H1 (cell line): Measurements from ENCODE around the gene HDAC9. TPM values are rescaled to one million over a fixed set of nuclear protein-coding genes. Genes with fewer than 3 reads are reported as not detected.

Experiments
- CTCF ChIA-PET: fragments of 300-600 bp; sonication (Branson Sonifier 250); formaldehyde crosslinking; loops from one replicate; lab custom pipeline; 2021; ENCODE audit not compliant: partially characterized antibody; lab: Charles Lee
- POLR2A ChIA-PET: fragments of 300-600 bp; sonication (Branson Sonifier 250); formaldehyde crosslinking; loops from one replicate; lab custom pipeline; 2021; ENCODE audit warnings: inconsistent platforms; ENCODE audit not compliant: partially characterized antibody; lab: Charles Lee
- DNase-seq, 2 experiments: peaks; one replicate each; pipeline versions ENCODE4 v3.0.0 to v3.0.0-alpha.2; 2010 to 2022; ENCODE audit warnings: low spot score in 2 of 2, low read depth in 1 of 2, mixed read lengths in 1 of 2
- FAIRE-seq: peaks from 2 replicates; lab custom pipeline; 2011; peaks lifted over from hg19 to GRCh38; lab: Jason Lieb, UNC
- H2AFZ ChIP-seq: 2 replicates; pipeline ENCODE4 v1.8.1; 2012; ENCODE audit warnings: low read length, inconsistent platforms
- H2AK5ac ChIP-seq: 2 replicates; pipeline ENCODE4 v1.6.1; 2013; ENCODE audit warnings: low read depth, low read length
- H2BK120ac ChIP-seq: replicated peaks from 2 replicates; pipeline ENCODE3; 2013; ENCODE audit warnings: low read depth, low read length, inconsistent platforms
- H2BK12ac ChIP-seq: 2 replicates; pipeline ENCODE4 v1.6.1; 2013; ENCODE audit warnings: low read depth, low read length
- H2BK15ac ChIP-seq: 2 replicates; pipeline ENCODE4 v1.6.1; 2013; ENCODE audit warnings: low read length
- H2BK20ac ChIP-seq: 2 replicates; pipeline ENCODE4 v1.6.1; 2013; ENCODE audit warnings: low read length
- H2BK5ac ChIP-seq: 2 replicates; pipeline ENCODE4 v1.6.1; 2013; ENCODE audit warnings: low read depth, low read length
- H3K14ac ChIP-seq: 2 replicates; pipeline ENCODE4 v1.6.1; 2013; ENCODE audit warnings: inconsistent platforms; ENCODE audit not compliant: insufficient read length
- H3K18ac ChIP-seq: 2 replicates; pipeline ENCODE4 v1.6.1; 2013; ENCODE audit warnings: low read length; ENCODE audit errors: extremely low read depth
- H3K23ac ChIP-seq: 2 replicates; pipeline ENCODE4 v1.6.1; 2013; ENCODE audit warnings: inconsistent platforms; ENCODE audit not compliant: insufficient read length
- H3K23me2 ChIP-seq: 2 replicates; pipeline ENCODE4 v1.6.1; 2013; ENCODE audit warnings: low read depth, low read length
- H3K27ac ChIP-seq: 2 replicates; pipeline ENCODE4 v1.6.1; 2011; ENCODE audit warnings: low read depth, low read length, inconsistent platforms
- H3K27me3 ChIP-seq, 4 experiments: replicated peaks in 1 of 4; 1 replicate in 1 of 4; 2 replicates in 3 of 4; pipeline versions ENCODE4 v1.6.1 to v1.8.1; 2011 to 2013; ENCODE audit warnings: low read length in 3 of 4, mild to moderate bottlenecking in 3 of 4, inconsistent platforms in 2 of 4, mixed read lengths in 2 of 4, moderate library complexity in 1 of 4; ENCODE audit not compliant: control insufficient read depth in 3 of 4, insufficient read depth in 3 of 4; ENCODE audit errors: extremely low read depth in 1 of 4
- H3K36me3 ChIP-seq, 4 experiments: 2 replicates each; pipeline versions ENCODE4 v1.6.1 to v1.8.1; 2011 to 2013; ENCODE audit warnings: mild to moderate bottlenecking in 4 of 4, low read length in 3 of 4, moderate library complexity in 2 of 4, control low read depth in 1 of 4, inconsistent platforms in 1 of 4; ENCODE audit not compliant: insufficient read depth in 4 of 4, control insufficient read depth in 2 of 4
- H3K4ac ChIP-seq: replicated peaks from 2 replicates; pipeline ENCODE3; 2013; ENCODE audit warnings: low read length, low read depth, mixed read lengths, inconsistent platforms; ENCODE audit not compliant: insufficient read length
- H3K4me1 ChIP-seq, 4 experiments: replicated peaks in 1 of 4; 1 replicate in 1 of 4; 2 replicates in 3 of 4; pipeline versions ENCODE4 v1.6.1 to v1.8.1; 2011 to 2013; ENCODE audit warnings: low read length in 3 of 4, inconsistent platforms in 2 of 4, mixed read lengths in 1 of 4; ENCODE audit not compliant: insufficient read depth in 4 of 4, control insufficient read depth in 3 of 4
- H3K4me2 ChIP-seq, 2 experiments: 2 replicates each; pipeline versions ENCODE4 v1.6.1 to v1.8.1; 2011 to 2013; ENCODE audit warnings: low read depth in 2 of 2, low read length in 2 of 2, control low read depth in 1 of 2, inconsistent platforms in 1 of 2, mild to moderate bottlenecking in 1 of 2; ENCODE audit not compliant: insufficient read depth in 1 of 2
- H3K4me3 ChIP-seq, 4 experiments: fragments of 200-600, 300-600 bp in 1 of 4; sonication (generic), shearing (Covaris generic), sonication (Bioruptor Twin) in 1 of 4; 2 replicates each; pipeline versions ENCODE4 v1.5.1 to v1.8.1; 2011 to 2016; ENCODE audit warnings: low read length in 4 of 4, low read depth in 3 of 4, control low read depth in 2 of 4, inconsistent platforms in 2 of 4, mild to moderate bottlenecking in 2 of 4, mixed read lengths in 1 of 4, moderate library complexity in 1 of 4; ENCODE audit not compliant: insufficient read depth in 2 of 4; ENCODE audit errors: extremely low read depth in 1 of 4
- H3K56ac ChIP-seq: replicated peaks from 2 replicates; pipeline ENCODE3; 2013; ENCODE audit warnings: low read depth, mild to moderate bottlenecking, mixed read lengths, low read length, inconsistent platforms; ENCODE audit not compliant: insufficient read length
- H3K79me1 ChIP-seq: 2 replicates; pipeline ENCODE4 v1.6.1; 2013; ENCODE audit warnings: low read depth, low read length, control low read depth
- H3K79me2 ChIP-seq, 2 experiments: 2 replicates each; pipeline versions ENCODE4 v1.6.1 to v1.8.1; 2012 to 2013; ENCODE audit warnings: low read length in 2 of 2, mild to moderate bottlenecking in 2 of 2, inconsistent platforms in 1 of 2; ENCODE audit not compliant: insufficient read depth in 2 of 2, control insufficient read depth in 1 of 2
- H3K9ac ChIP-seq, 4 experiments: replicated peaks in 1 of 4; 1 replicate in 1 of 4; 2 replicates in 3 of 4; pipeline versions ENCODE4 v1.6.1 to v1.8.1; 2011 to 2013; ENCODE audit warnings: low read depth in 3 of 4, low read length in 3 of 4, control low read depth in 2 of 4, mild to moderate bottlenecking in 2 of 4, moderate library complexity in 2 of 4, inconsistent platforms in 1 of 4; ENCODE audit errors: extremely low read depth in 1 of 4
- H3K9me3 ChIP-seq, 2 experiments: 2 replicates each; pipeline versions ENCODE4 v1.6.1 to v1.8.1; 2012 to 2013; ENCODE audit warnings: mild to moderate bottlenecking in 2 of 2, moderate library complexity in 2 of 2, control low read depth in 1 of 2, inconsistent platforms in 1 of 2, low read depth in 1 of 2, low read length in 1 of 2, mixed read lengths in 1 of 2; ENCODE audit not compliant: insufficient read depth in 2 of 2
- H4K20me1 ChIP-seq, 2 experiments: replicated peaks in 1 of 2; 2 replicates each; pipeline versions ENCODE3 to v1.8.1; 2011 to 2013; ENCODE audit warnings: inconsistent platforms in 2 of 2, low read length in 2 of 2, mild to moderate bottlenecking in 1 of 2; ENCODE audit not compliant: insufficient read depth in 2 of 2, control insufficient read depth in 1 of 2
- H4K5ac ChIP-seq: 2 replicates; pipeline ENCODE4 v1.6.1; 2013; ENCODE audit warnings: low read length, low read depth, mixed read lengths, inconsistent platforms; ENCODE audit not compliant: insufficient read length
- H4K8ac ChIP-seq: 2 replicates; pipeline ENCODE4 v1.8.0; 2013; ENCODE audit warnings: mild to moderate bottlenecking, moderate library complexity, low read length, inconsistent platforms; ENCODE audit not compliant: insufficient read depth; ENCODE audit errors: extremely low read depth
- H4K91ac ChIP-seq: replicated peaks from 2 replicates; pipeline ENCODE3; 2013; ENCODE audit warnings: low read length, mixed read lengths, inconsistent platforms; ENCODE audit not compliant: insufficient read length
- EZH2 ChIP-seq: fragments of 200-600 bp; sonication (generic); IDR thresholded peaks from 2 replicates; pipeline ENCODE4 v1.7.1; 2012; ENCODE audit warnings: low read depth, mild to moderate bottlenecking, moderate library complexity, low read length, inconsistent platforms; ENCODE audit not compliant: severe bottlenecking
- NANOG ChIP-seq: IDR thresholded peaks from 2 replicates; pipeline ENCODE4 v1.6.1; 2011; ENCODE audit warnings: low read length, low read depth, mild to moderate bottlenecking, inconsistent platforms; ENCODE audit not compliant: insufficient read depth, poor library complexity, severe bottlenecking
- POLR2AphosphoS5 ChIP-seq: IDR thresholded peaks from 2 replicates; pipeline ENCODE4 v1.6.1; 2011; ENCODE audit warnings: low read depth, low read length
- SIRT6 ChIP-seq: IDR thresholded peaks from one replicate; pipeline ENCODE4 v1.7.1; 2012; ENCODE audit warnings: low read length, inconsistent platforms
- TAF7 ChIP-seq: optimal IDR thresholded peaks from 2 replicates; pipeline ENCODE3; 2011; ENCODE audit warnings: low read depth, mild to moderate bottlenecking, inconsistent platforms, low read length, moderate library complexity, borderline replicate concordance
- WGBS, 2 experiments: shearing (Covaris generic) in 1 of 2; methylation state at CpG; one replicate each; pipeline versions ENCODE4 v1.1.6 to v1.1.7; 2013 to 2015; ENCODE audit warnings: low lambda C conversion rate in 2 of 2, mixed read lengths in 2 of 2, inconsistent platforms in 1 of 2, low coverage in 1 of 2, missing lambda C conversion rate in 1 of 2; ENCODE audit not compliant: insufficient replicate concordance in 2 of 2, insufficient coverage in 1 of 2, insufficient read length in 1 of 2; ENCODE audit errors: extremely low coverage in 1 of 2, missing lambda C conversion rate in 1 of 2; 5-methylcytosine and 5-hydroxymethylcytosine counted together
- polyA plus RNA-seq, 7 experiments: library from polyadenylated mRNA; depleted of rRNA in 3 of 7; stranded (reverse) in 5 of 7; unstranded in 2 of 7; fragments of >200 nt in 5 of 7; fragments of 200-250 nt in 2 of 7; gene quantifications; 1 replicate in 5 of 7; 2 replicates in 1 of 7; 4 replicates in 1 of 7; pipeline versions ENCODE4 v1.2.1 to v1.2.3, GENCODE V29; 2011 to 2013; ENCODE audit warnings: missing spikeins in 2 of 7, mixed read lengths in 2 of 7
- total RNA-seq: library from RNA; stranded (reverse); fragmentation: NEBNext Ultra II Directional; extraction: Animal tissue kit (Norgen Biotek cat#: 25700); gene quantifications from 2 replicates; pipeline ENCODE4 v1.2.1, GENCODE V29; 2021

The HDAC9 gene
- total and polyA plus RNA-seq, 2 of the 8 experiments (the other 6 are each of a cell fraction or from before 2014, with no cell fraction given) = 9.5 to 13.1 TPM

DNA sequence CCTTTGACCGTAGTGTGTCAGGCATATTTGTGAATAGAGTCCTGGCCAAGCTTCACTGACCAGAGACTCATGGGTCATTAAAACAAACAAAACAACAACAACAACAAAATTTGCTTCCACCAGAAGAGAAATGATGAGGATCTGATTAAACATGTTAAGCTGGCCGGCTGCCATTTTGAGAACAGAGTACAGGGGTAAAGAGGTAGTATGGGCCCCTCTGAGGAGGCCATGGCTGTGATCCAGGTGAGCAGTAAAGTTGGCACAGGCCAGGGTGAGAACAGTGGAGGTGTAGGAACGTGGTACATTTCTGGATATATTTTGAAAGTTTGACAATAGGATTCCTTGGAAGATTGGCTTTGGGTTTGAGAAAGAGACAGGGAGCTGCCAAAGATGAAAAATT, 369.4 kb downstream of the HDAC9 start:
- Histone ChIP-seq H3K56ac (no peak overlapping the region), H3K79me2 (no peaks in the 10 kb centered on the region)

More for the DNA sequence above, 369.4 kb downstream of the HDAC9 start:
- Histone ChIP-seq H3K4ac (no peak overlapping the region), H2AFZ (no peak overlapping the region), H2AK5ac (no peak overlapping the region), H2BK5ac (no peak overlapping the region), H4K20me1 (no peaks in the 10 kb centered on the region), H4K5ac (no peak overlapping the region), H2BK15ac (no peak overlapping the region), H2BK20ac (no peak overlapping the region), H4K8ac (no peak overlapping the region), H3K23ac (no peak overlapping the region), H3K9ac (no peak overlapping the region), H3K9me3 (no peaks in the 10 kb centered on the region), H3K4me3 (no peak overlapping the region), H3K23me2 (no peaks in the 10 kb centered on the region; the same call in 1 of the 2 replicates), H3K4me2 (no peak overlapping the region), H3K18ac (no peak overlapping the region), H3K79me1 (no peaks in the 10 kb centered on the region), H3K36me3 (no peaks in the 10 kb centered on the region), H3K27ac (no peak overlapping the region), H2BK120ac (no peak overlapping the region), H4K91ac (no peak overlapping the region), H3K27me3 (no peaks in the 10 kb centered on the region), H3K4me1 (no peaks in the 10 kb centered on the region), H2BK12ac (no peak overlapping the region), H3K14ac (no peak overlapping the region)
- CTCF ChIA-PET = no interaction called here
- 86% methylated on average over 3 of the region's 3 CpGs; no CpG with 5 or more reads in 1 of the 2 experiments for WGBS, 2 experiments
- no peak for TF ChIP-seq TAF7
- no peak for TF ChIP-seq SIRT6
- no peak for TF ChIP-seq EZH2
- TF ChIP-seq POLR2AphosphoS5 = no peak
- no peak for TF ChIP-seq NANOG
- FAIRE-seq = no peak
- POLR2A ChIA-PET = no interaction called here
- DNase-seq = no peak
